ENCODE measurements around the gene OTUD5.

Gene OTUD5

GRCh38 chrX:48919360-48919841, 38.0 kb downstream of the OTUD5 start:
- H3K4me3 ChIP-seq (replicated peaks; ENCODE audit: low read depth, low read length): peak overlapping the region; percentile 72
- no peak for TF ChIP-seq CTCF (IDR thresholded peaks at IDR 0.05; ENCODE audit: low read depth, low read length, missing control alignments)
- no peak for DNase-seq (ENCODE audit: extremely low read depth, low read depth)

DNA sequence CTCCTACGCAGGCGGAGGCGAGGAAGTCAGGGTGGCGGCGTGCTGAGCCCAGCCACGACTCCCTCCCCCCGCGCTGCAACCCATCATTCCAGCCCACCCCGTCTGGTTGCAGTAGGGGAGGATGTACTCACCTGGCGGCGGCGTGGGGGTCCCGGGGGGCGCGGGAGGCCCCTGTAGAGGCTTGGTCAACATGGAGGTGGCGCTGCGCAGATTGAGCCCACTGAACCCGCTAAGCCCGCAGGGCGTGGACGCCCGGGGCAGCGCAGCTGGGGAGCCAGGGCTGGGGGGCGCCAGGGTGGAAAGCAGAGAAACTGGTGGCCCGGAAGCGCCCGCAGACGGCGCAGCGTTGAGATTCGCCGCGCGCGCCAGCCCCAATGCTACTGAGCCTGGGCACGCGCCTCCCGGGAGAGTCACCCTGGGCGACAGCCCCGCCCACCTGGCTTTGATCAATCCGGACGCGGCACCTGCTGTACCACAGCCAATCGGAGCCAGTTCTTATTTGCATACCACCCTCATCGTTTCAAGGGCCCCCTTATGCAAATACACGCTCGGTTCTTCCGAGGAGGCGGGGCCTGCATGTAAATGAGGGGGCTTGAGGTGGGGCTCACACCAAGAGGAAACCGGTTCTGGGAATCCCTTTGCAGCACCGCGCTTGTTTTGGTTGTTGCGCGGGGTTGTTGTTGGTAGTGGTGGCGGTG, 38.6 kb downstream of the OTUD5 start, which contains the start of gene PIM2:
TSS of gene PIM2 (minus strand) at position 382 of the 698 bp plus-strand sequence. CDS start at position 192, 190 bp downstream.
- no peak for TF ChIP-seq CTCF (IDR thresholded peaks at IDR 0.05; ENCODE audit: low read depth, low read length, missing control alignments)
- peak within 1 kb of the TSS; percentile 72 for H3K4me3 ChIP-seq (replicated peaks; ENCODE audit: low read depth, low read length)
- peak; percentile 78 for DNase-seq (ENCODE audit: extremely low read depth, low read depth)

- DNase-seq (ENCODE audit: extremely low read depth, low read depth): no peak
- H3K4me3 ChIP-seq (replicated peaks; ENCODE audit: low read depth, low read length): peak overlapping the region; percentile 72
- TF ChIP-seq CTCF (IDR thresholded peaks at IDR 0.05; ENCODE audit: low read depth, low read length, missing control alignments): no peak
These were observed 39.1 kb downstream of the OTUD5 start for GRCh38 chrX:48918301-48918642.

GRCh38 chrX:48917139-48918001, 40.0 kb downstream of the OTUD5 start:
- DNase-seq (ENCODE audit: extremely low read depth, low read depth): peak; percentile 67
- peak; percentile 87 for TF ChIP-seq CTCF (IDR thresholded peaks at IDR 0.05; ENCODE audit: low read depth, low read length, missing control alignments)
- peak overlapping the region; percentile 72 for H3K4me3 ChIP-seq (replicated peaks; ENCODE audit: low read depth, low read length)

DNA sequence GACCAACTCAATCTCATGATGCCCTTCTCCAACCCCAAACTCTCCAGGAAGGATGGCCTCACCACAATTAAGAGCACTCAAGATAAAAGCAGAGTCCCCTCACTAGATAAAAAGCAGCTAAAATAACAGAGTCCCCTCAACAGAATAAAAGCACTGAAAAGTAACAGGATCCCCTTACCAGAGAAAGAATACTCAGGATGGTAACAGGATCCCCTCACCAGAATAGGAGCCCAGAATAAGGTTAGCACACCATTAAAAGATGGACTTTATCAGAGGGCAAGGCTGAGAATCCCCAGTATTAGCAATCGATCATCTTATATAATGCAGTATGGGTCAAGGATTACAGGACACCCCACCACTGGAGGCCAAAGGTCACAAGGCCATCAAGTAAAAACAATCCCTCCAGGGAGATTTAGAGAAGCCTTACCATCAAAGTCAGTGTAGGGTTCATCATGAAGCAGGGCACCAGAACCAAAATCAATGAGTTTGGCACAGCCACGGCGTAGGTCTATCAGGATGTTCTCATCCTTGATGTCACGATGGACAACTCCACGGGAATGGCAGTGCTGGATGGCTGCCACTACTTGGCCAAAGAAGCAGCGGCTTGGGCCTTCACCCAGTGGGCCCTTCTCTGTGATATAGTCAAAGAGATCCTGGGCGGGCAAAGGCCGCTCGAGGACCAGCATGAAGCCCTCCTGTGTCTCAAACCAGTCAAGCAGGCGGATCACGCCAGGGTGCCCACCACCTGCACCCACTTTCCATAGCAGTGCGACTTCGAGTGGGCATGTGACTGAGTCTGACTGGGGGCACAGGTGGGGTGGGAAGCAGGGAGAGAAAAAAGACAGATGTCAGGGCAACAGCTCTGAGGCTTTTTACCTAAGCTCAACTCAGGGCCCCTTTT, 42.6 kb downstream of the OTUD5 start:
- no peak for TF ChIP-seq CTCF (IDR thresholded peaks at IDR 0.05; ENCODE audit: low read depth, low read length, missing control alignments)
- no peak overlapping the region for H3K4me3 ChIP-seq (replicated peaks; ENCODE audit: low read depth, low read length)
- no peak for DNase-seq (ENCODE audit: extremely low read depth, low read depth)

Measured in HFF-Myc (cell line).